NB4 (cell line): ENCODE data around the gene PODXL.

Experiments
- CTCF ChIP-seq: IDR thresholded peaks from one replicate; pipeline ENCODE4 v1.5.1; 2012; ENCODE audit warnings: low read depth, low read length
- MAX ChIP-seq: IDR thresholded peaks from 2 replicates; pipeline ENCODE4 v1.6.1; 2011; ENCODE audit warnings: low read depth, low read length
- MYC ChIP-seq: IDR thresholded peaks from 2 replicates; pipeline ENCODE4 v1.6.1; 2011; ENCODE audit warnings: low read depth, low read length
- POLR2A ChIP-seq: IDR thresholded peaks from 2 replicates; pipeline ENCODE4 v1.6.1; 2011; ENCODE audit warnings: mild to moderate bottlenecking; ENCODE audit not compliant: insufficient read length; ENCODE audit errors: extremely low read depth

- TF ChIP-seq POLR2A (no peak), CTCF (no peak), MAX (no peak), MYC (no peak)
Observed at GRCh38 chr7:131532570-131533091, 23.8 kb downstream of the PODXL start.
